PC-9 (cell line): Measurements from ENCODE around the gene AKNAD1.

Experiments used
- CTCF ChIP-seq: fragments of 200-600 bp; sonication (generic); conservative IDR thresholded peaks from 2 replicates; pipeline ENCODE4 v1.6.1; 2017; ENCODE audit warnings: mixed run types, antibody characterized with exemption, mild to moderate bottlenecking, moderate library complexity
- EZH2 ChIP-seq: fragments of 200-600 bp; sonication (generic); IDR thresholded peaks from 2 replicates; pipeline ENCODE4 v1.8.0; 2017; ENCODE audit warnings: antibody characterized with exemption, low read depth

GRCh38 chr1:108889706-108890384, 33.0 kb upstream of the AKNAD1 start:
- TF ChIP-seq CTCF (no peak), EZH2 (no peak)
